ENCODE results near the gene OR6A2.

The OR6A2 gene

GRCh38 chr11:6757373-6757967 is 42.0 kb downstream of the OR6A2 start:
- in situ Hi-C loops (cut with HindIII; ENCODE audit: low sequenced_read_pairs): no loop called here

GRCh38 chr11:6755953-6756347 is 43.5 kb downstream of the OR6A2 start:
- in situ Hi-C loops (cut with HindIII; ENCODE audit: low sequenced_read_pairs): no loop called here

GRCh38 chr11:6755303-6755952 is 44.1 kb downstream of the OR6A2 start:
- in situ Hi-C loops (cut with HindIII; ENCODE audit: low sequenced_read_pairs): no loop called here

- in situ Hi-C loops (cut with HindIII; ENCODE audit: low sequenced_read_pairs): no loop called here
Measured at GRCh38 chr11:6747097-6747668, 52.3 kb downstream of the OR6A2 start.

- in situ Hi-C loops (cut with HindIII; ENCODE audit: low sequenced_read_pairs): no loop called here
Measured at GRCh38 chr11:6746626-6747025, 52.9 kb downstream of the OR6A2 start.

- in situ Hi-C loops (cut with HindIII; ENCODE audit: low sequenced_read_pairs): no loop called here
Measured at GRCh38 chr11:6746086-6746618, 53.3 kb downstream of the OR6A2 start.

- in situ Hi-C loops (cut with HindIII; ENCODE audit: low sequenced_read_pairs): no loop called here
Measured at GRCh38 chr11:6745465-6746015, 53.9 kb downstream of the OR6A2 start.

GRCh38 chr11:6745018-6745417 is 54.5 kb downstream of the OR6A2 start:
- in situ Hi-C loops (cut with HindIII; ENCODE audit: low sequenced_read_pairs): no loop called here

GRCh38 chr11:6742260-6742659 is 57.2 kb downstream of the OR6A2 start:
- in situ Hi-C loops (cut with HindIII; ENCODE audit: low sequenced_read_pairs): no loop called here

All from endothelial cell of hepatic sinusoid (primary cell).